ENCODE data around the gene GATAD2B.

Gene GATAD2B

DNA sequence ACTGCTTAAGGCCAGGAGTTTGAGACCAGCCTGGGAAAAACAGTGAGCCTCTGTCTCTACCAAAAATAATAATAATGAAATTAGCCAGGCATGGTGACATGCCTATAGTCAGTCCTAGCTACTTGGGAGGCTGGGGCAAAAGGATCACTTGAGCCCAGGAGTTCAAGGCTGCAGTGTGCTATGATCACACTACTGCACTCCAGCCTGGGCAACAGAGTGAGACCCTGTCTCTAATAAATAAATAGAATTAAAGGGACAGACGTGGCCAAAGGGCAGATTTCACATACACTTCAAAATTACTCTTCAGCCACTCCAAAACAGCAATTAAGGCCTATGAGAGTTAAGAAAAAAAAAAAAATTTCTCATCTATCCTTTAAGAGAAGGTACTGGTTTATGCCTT lies 45.7 kb downstream of the GATAD2B start:
- Histone ChIP-seq H3K79me2 (ENCODE audit: insufficient read depth, low read length) (peaks cover 95% of the 10 kb centered on the region), H3K9ac (ENCODE audit: low read depth, low read length, poor library complexity, severe bottlenecking) (no peak overlapping the region), H4K20me1 (ENCODE audit: insufficient read depth, low read length, poor library complexity, severe bottlenecking) (peaks cover 83% of the 10 kb centered on the region), H3K27me3 (ENCODE audit: insufficient read depth, low read length, poor library complexity, severe bottlenecking) (no peaks in the 10 kb centered on the region), H3F3A (ENCODE audit: low read depth) (no peaks in the 10 kb centered on the region), H3K9me3 (ENCODE audit: insufficient read depth, low read depth, low read length) (no peaks in the 10 kb centered on the region), H3K9me2 (replicated peaks; ENCODE audit: low read depth, low read length) (no peaks in the 10 kb centered on the region), H2AFZ (ENCODE audit: low read length) (no peak overlapping the region), H3K4me2 (ENCODE audit: low read depth, low read length, poor library complexity, severe bottlenecking) (no peak overlapping the region), H3K4me1 (ENCODE audit: insufficient read depth, low read length, poor library complexity, severe bottlenecking) (peaks cover 15% of the 10 kb centered on the region), H3K4me3 (ENCODE audit: low read length, poor library complexity, severe bottlenecking) (no peak overlapping the region), H3K36me3 (ENCODE audit: insufficient read depth, low read length) (peaks cover 20% of the 10 kb centered on the region; the same call in 1 of the 2 replicates)
- no peak for TF ChIP-seq EZH2phosphoT487 (IDR thresholded peaks at IDR 0.05; ENCODE audit: borderline replicate concordance)
- TF ChIP-seq, protein P1, sequence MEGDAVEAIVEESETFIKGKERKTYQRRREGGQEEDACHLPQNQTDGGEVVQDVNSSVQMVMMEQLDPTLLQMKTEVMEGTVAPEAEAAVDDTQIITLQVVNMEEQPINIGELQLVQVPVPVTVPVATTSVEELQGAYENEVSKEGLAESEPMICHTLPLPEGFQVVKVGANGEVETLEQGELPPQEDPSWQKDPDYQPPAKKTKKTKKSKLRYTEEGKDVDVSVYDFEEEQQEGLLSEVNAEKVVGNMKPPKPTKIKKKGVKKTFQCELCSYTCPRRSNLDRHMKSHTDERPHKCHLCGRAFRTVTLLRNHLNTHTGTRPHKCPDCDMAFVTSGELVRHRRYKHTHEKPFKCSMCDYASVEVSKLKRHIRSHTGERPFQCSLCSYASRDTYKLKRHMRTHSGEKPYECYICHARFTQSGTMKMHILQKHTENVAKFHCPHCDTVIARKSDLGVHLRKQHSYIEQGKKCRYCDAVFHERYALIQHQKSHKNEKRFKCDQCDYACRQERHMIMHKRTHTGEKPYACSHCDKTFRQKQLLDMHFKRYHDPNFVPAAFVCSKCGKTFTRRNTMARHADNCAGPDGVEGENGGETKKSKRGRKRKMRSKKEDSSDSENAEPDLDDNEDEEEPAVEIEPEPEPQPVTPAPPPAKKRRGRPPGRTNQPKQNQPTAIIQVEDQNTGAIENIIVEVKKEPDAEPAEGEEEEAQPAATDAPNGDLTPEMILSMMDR (conservative IDR thresholded peaks at IDR 0.05; ENCODE audit: low read length), result no peak

DNA sequence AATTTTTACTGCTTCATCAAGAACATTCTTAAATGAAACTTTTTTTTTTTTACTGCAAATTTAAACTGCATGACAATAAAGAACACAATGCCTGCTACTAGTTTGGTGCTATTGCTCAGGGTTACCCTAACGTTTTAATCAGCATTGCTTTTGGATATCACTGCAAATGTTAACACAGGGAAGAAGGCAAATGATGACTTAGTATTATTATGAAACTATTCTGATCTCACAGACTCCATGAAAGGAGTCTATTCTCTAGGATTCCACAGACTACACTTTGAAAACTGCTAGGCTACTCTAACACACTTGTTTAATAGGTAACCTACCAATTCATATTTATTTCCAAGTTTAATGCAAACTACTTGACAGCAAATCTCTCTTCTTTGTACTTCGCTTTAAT lies 49.8 kb downstream of the GATAD2B start:
- no peaks in the 10 kb centered on the region for H3K27me3 ChIP-seq (ENCODE audit: insufficient read depth, low read length, poor library complexity, severe bottlenecking)
- H3K9me2 ChIP-seq (replicated peaks; ENCODE audit: low read depth, low read length), result no peaks in the 10 kb centered on the region
- H3K4me2 ChIP-seq (ENCODE audit: low read depth, low read length, poor library complexity, severe bottlenecking), result no peak overlapping the region
- no peak overlapping the region for H2AFZ ChIP-seq (ENCODE audit: low read length)
- H3K4me3 ChIP-seq (ENCODE audit: low read length, poor library complexity, severe bottlenecking), result no peak overlapping the region
- no peaks in the 10 kb centered on the region for H3K4me1 ChIP-seq (ENCODE audit: insufficient read depth, low read length, poor library complexity, severe bottlenecking)
- H3K9me3 ChIP-seq (ENCODE audit: insufficient read depth, low read depth, low read length), result no peaks in the 10 kb centered on the region
- peaks cover 57% of the 10 kb centered on the region for H4K20me1 ChIP-seq (ENCODE audit: insufficient read depth, low read length, poor library complexity, severe bottlenecking)
- TF ChIP-seq EZH2phosphoT487 (IDR thresholded peaks at IDR 0.05; ENCODE audit: borderline replicate concordance), result no peak
- TF ChIP-seq, protein P1 (conservative IDR thresholded peaks at IDR 0.05; ENCODE audit: low read length), result no peak
- H3K79me2 ChIP-seq (ENCODE audit: insufficient read depth, low read length), result peaks cover 90% of the 10 kb centered on the region
- no peak overlapping the region for H3K9ac ChIP-seq (ENCODE audit: low read depth, low read length, poor library complexity, severe bottlenecking)
- peaks cover 22% of the 10 kb centered on the region; the same call in 1 of the 2 replicates for H3K36me3 ChIP-seq (ENCODE audit: insufficient read depth, low read length)
- H3F3A ChIP-seq (ENCODE audit: low read depth), result no peaks in the 10 kb centered on the region

DNA sequence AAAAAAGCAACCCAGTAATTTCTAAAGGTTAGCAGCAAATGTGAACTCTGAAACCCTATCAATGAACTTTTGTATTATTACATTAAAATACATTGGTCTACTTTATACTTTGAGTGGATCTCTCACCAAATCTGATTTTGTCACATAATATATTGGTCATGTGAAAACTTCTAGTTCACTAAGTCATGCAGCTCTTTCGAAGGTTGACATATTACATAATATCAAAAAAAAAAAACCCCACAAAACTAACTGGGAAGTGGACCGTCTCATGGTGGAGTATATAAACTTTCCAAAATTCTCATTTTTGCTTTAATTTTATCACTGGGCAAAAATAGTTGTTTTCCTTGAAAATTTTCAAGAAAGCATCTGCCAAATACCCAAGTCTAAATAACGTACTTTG lies 50.4 kb downstream of the GATAD2B start:
- TF ChIP-seq, protein P1 (conservative IDR thresholded peaks at IDR 0.05; ENCODE audit: low read length), result no peak
- no peak for TF ChIP-seq EZH2phosphoT487 (IDR thresholded peaks at IDR 0.05; ENCODE audit: borderline replicate concordance)
- no peaks in the 10 kb centered on the region for H3K9me3 ChIP-seq (ENCODE audit: insufficient read depth, low read depth, low read length)
- peaks cover 90% of the 10 kb centered on the region for H3K79me2 ChIP-seq (ENCODE audit: insufficient read depth, low read length)
- no peaks in the 10 kb centered on the region for H3K4me1 ChIP-seq (ENCODE audit: insufficient read depth, low read length, poor library complexity, severe bottlenecking)
- H3K4me2 ChIP-seq (ENCODE audit: low read depth, low read length, poor library complexity, severe bottlenecking), result no peak overlapping the region
- H3K4me3 ChIP-seq (ENCODE audit: low read length, poor library complexity, severe bottlenecking), result no peak overlapping the region
- H3K36me3 ChIP-seq (ENCODE audit: insufficient read depth, low read length), result peaks cover 22% of the 10 kb centered on the region; the same call in 1 of the 2 replicates
- peaks cover 52% of the 10 kb centered on the region for H4K20me1 ChIP-seq (ENCODE audit: insufficient read depth, low read length, poor library complexity, severe bottlenecking)
- H2AFZ ChIP-seq (ENCODE audit: low read length), result no peak overlapping the region
- no peaks in the 10 kb centered on the region for H3K27me3 ChIP-seq (ENCODE audit: insufficient read depth, low read length, poor library complexity, severe bottlenecking)
- no peaks in the 10 kb centered on the region for H3K9me2 ChIP-seq (replicated peaks; ENCODE audit: low read depth, low read length)
- no peaks in the 10 kb centered on the region for H3F3A ChIP-seq (ENCODE audit: low read depth)
- H3K9ac ChIP-seq (ENCODE audit: low read depth, low read length, poor library complexity, severe bottlenecking), result no peak overlapping the region

Data from Loucy (cell line).